ENCODE data around the gene TCEA3.

DNA sequence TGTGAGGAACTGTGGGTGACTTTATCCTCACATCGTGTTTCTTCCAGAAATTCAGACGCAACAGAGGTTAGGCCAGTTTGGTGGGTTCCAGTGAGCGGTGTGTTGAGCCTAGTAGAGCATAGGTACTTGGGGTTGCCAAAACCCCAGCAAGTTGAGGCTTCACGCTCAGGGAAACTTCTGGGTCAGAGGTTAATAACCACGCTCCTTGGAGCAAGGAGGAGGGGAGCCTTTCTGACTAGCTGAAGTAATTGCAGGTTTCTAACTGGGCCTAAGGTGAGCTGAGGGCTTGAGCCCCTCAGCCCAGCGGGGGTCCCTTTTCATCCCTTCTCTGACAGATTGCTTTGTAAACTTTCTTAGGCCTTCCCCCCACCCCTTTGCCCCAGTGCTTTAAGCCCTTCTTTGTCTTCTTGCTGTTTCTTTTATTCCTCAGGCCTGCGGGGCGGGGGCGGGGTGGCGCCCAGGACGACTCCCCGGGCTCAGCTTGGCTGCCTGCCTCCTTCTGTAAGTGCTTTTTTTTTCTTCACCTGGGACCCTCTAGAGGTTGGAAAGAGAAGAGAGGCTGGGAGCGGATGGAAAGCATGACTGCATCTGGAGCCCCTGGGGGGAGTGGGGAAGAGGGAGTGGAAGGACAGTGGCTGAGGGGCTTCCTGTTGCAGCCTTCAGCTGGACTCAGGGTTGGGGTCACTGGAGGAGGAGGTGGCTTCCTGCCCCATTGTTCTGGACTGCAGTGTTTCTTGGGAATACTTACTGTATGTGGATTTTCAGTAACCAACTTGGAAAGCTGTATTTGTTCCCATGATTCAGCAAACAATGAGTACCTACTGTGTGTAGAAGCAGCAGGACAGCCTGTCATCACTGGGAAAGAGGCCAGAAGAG is 53.6 kb downstream of the TCEA3 start:
- TF ChIP-seq, protein P1, sequence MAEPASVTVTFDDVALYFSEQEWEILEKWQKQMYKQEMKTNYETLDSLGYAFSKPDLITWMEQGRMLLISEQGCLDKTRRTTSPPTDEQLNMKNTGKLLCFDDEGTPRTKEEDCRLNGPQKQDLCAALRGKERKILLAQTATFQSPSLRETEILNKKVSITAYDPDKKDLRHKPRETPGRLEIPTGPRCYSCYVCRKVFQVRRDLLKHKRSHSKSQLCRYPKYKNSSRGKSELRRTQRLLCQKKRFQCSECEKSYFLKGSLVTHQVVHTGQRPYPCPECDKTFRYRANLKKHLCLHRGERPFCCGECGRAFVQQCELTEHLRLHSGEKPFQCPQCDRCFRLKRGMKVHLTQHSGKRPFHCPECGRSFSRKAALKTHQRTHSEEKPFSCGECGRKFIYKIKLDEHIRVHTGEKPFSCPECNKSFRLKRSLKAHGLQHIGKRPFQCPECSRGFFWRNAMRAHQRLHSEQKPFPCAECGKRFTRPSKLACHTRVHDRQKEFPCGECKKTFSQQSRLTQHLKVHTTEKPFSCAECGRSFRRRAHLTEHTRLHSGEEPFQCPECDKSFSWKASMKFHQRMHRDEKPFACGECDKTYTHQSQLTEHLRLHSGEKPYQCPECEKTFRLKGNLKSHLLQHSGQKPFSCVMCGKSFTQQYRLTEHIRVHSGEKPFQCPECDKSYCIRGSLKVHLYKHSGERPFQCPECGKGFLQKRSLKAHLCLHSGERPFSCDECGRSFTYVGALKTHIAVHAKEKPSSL (CRISPR knock-in tag; conservative IDR thresholded peaks at IDR 0.05) = no peak
- TF ChIP-seq, protein P2, sequence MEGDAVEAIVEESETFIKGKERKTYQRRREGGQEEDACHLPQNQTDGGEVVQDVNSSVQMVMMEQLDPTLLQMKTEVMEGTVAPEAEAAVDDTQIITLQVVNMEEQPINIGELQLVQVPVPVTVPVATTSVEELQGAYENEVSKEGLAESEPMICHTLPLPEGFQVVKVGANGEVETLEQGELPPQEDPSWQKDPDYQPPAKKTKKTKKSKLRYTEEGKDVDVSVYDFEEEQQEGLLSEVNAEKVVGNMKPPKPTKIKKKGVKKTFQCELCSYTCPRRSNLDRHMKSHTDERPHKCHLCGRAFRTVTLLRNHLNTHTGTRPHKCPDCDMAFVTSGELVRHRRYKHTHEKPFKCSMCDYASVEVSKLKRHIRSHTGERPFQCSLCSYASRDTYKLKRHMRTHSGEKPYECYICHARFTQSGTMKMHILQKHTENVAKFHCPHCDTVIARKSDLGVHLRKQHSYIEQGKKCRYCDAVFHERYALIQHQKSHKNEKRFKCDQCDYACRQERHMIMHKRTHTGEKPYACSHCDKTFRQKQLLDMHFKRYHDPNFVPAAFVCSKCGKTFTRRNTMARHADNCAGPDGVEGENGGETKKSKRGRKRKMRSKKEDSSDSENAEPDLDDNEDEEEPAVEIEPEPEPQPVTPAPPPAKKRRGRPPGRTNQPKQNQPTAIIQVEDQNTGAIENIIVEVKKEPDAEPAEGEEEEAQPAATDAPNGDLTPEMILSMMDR (IDR thresholded peaks at IDR 0.05) = no peak
- TF ChIP-seq NFE2L1 (CRISPR knock-in tag; IDR thresholded peaks at IDR 0.05) = no peak
- no peak for TF ChIP-seq JUN (CRISPR knock-in tag; IDR thresholded peaks at IDR 0.05)
- TF ChIP-seq CREB1 (CRISPR knock-in tag; IDR thresholded peaks at IDR 0.05) = no peak
- no peak for TF ChIP-seq NR3C1 (CRISPR knock-in tag; conservative IDR thresholded peaks at IDR 0.05; ENCODE audit: low read depth)
- TF ChIP-seq, protein P3, sequence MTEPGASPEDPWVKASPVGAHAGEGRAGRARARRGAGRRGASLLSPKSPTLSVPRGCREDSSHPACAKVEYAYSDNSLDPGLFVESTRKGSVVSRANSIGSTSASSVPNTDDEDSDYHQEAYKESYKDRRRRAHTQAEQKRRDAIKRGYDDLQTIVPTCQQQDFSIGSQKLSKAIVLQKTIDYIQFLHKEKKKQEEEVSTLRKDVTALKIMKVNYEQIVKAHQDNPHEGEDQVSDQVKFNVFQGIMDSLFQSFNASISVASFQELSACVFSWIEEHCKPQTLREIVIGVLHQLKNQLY (CRISPR knock-in tag; IDR thresholded peaks at IDR 0.05) = no peak
- TF ChIP-seq, protein P4, sequence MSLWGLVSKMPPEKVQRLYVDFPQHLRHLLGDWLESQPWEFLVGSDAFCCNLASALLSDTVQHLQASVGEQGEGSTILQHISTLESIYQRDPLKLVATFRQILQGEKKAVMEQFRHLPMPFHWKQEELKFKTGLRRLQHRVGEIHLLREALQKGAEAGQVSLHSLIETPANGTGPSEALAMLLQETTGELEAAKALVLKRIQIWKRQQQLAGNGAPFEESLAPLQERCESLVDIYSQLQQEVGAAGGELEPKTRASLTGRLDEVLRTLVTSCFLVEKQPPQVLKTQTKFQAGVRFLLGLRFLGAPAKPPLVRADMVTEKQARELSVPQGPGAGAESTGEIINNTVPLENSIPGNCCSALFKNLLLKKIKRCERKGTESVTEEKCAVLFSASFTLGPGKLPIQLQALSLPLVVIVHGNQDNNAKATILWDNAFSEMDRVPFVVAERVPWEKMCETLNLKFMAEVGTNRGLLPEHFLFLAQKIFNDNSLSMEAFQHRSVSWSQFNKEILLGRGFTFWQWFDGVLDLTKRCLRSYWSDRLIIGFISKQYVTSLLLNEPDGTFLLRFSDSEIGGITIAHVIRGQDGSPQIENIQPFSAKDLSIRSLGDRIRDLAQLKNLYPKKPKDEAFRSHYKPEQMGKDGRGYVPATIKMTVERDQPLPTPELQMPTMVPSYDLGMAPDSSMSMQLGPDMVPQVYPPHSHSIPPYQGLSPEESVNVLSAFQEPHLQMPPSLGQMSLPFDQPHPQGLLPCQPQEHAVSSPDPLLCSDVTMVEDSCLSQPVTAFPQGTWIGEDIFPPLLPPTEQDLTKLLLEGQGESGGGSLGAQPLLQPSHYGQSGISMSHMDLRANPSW (CRISPR knock-in tag; conservative IDR thresholded peaks at IDR 0.05; ENCODE audit: low read depth) = no peak
- TF ChIP-seq GABPB1 (CRISPR knock-in tag; IDR thresholded peaks at IDR 0.05) = no peak
- TF ChIP-seq CREM (CRISPR knock-in tag; IDR thresholded peaks at IDR 0.05) = no peak
- no peak for TF ChIP-seq NFYB (CRISPR knock-in tag; conservative IDR thresholded peaks at IDR 0.05; ENCODE audit: low read depth)
- TF ChIP-seq ZBTB21 (CRISPR knock-in tag; IDR thresholded peaks at IDR 0.05; ENCODE audit: borderline replicate concordance) = no peak
- no peak for TF ChIP-seq CBFB (CRISPR knock-in tag; IDR thresholded peaks at IDR 0.05; ENCODE audit: low read depth)
